CD4-positive, alpha-beta T cell treated with Interleukin-6 for 4 hours (primary cell): ENCODE results near the gene CFAP299.

Experiments
- DNase-seq: peaks from one replicate; pipeline ENCODE4 v3.0.0-alpha.2; 2020; ENCODE audit warnings: mixed read lengths

CFAP299 gene

GRCh38 chr4:80980239-80980638, 644.7 kb downstream of the CFAP299 start:
- no peak for DNase-seq

- DNase-seq: no peak
Measured at GRCh38 chr4:80986011-80986410, 650.5 kb downstream of the CFAP299 start.

GRCh38 chr4:80989921-80990544, 654.5 kb downstream of the CFAP299 start:
- peak; percentile 19 for DNase-seq

- no peak for DNase-seq
Measured at GRCh38 chr4:80990851-80991250, 655.3 kb downstream of the CFAP299 start.

- DNase-seq: no peak
Measured at GRCh38 chr4:80999943-81000342, 664.4 kb downstream of the CFAP299 start.

- no peak for DNase-seq
Measured at GRCh38 chr4:81003597-81004111, 668.1 kb downstream of the CFAP299 start.

- no peak for DNase-seq
Measured at GRCh38 chr4:81007417-81007816, 671.9 kb downstream of the CFAP299 start.
